Measurements from ENCODE around the gene MVD.

DNA sequence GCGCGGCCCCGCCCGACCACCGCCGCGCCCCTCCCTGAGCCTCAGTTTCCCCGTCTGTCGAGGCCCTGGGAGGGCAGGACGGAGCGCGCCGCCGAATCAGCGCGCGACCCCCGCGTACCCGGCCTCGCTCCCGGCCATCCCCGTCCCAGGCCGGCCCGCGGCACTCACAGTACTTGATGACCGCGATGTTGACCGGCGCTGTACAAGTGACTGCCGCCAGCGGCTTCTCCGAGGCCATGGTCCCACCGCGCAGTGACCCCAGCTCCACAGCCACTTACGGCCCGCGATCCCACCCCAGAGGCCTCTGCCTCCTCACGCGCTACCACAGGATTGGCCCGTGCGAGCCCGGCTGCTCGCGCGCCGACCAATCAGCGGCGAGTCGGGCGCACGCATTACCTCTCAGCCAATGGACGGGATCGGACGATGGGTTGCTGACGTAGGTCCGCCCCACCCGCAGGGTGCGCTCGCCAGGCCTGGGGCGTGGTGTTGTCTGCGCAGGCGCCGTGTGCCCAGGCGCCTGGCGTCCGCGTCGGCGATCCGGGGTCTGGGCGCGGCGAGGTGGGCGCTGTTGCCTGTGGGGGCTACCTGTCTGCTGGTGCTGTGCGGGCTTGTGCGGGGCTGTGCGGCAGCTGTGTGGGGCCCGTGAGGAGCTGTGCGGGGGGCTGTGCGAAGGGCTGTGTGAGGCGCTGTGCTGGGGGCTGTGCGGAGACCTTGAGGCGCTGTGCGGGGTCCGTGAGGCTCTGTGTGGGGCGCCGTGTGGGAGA lies at the start of gene MVD:
- TF ChIP-seq MXI1 (IDR thresholded peaks at IDR 0.05; ENCODE audit: borderline replicate concordance, low read depth, low read length) (peak; percentile 29; the same call in 1 of the 2 replicates), POLR2A (IDR thresholded peaks at IDR 0.05; ENCODE audit: low read depth, low read length) (peak; percentile 92), RFX5 (IDR thresholded peaks at IDR 0.05; ENCODE audit: low read depth, low read length) (peak; percentile 69), BHLHE40 (IDR thresholded peaks at IDR 0.05; ENCODE audit: low read depth, low read length) (0 out of 2 replicates have a peak, but pooled peaks have one; percentile 38), CEBPB (IDR thresholded peaks at IDR 0.05; ENCODE audit: low read depth, low read length) (no peak), RCOR1 (IDR thresholded peaks at IDR 0.05; ENCODE audit: insufficient replicate concordance, low read length) (no peak), FOS (IDR thresholded peaks at IDR 0.05; ENCODE audit: low read depth, low read length) (peak; percentile 56; the same call in 1 of the 2 replicates), RAD21 (IDR thresholded peaks at IDR 0.05; ENCODE audit: low read length) (no peak), MAFK (IDR thresholded peaks at IDR 0.05; ENCODE audit: low read depth, low read length) (no peak)
- TF ChIP-seq, protein P1, sequence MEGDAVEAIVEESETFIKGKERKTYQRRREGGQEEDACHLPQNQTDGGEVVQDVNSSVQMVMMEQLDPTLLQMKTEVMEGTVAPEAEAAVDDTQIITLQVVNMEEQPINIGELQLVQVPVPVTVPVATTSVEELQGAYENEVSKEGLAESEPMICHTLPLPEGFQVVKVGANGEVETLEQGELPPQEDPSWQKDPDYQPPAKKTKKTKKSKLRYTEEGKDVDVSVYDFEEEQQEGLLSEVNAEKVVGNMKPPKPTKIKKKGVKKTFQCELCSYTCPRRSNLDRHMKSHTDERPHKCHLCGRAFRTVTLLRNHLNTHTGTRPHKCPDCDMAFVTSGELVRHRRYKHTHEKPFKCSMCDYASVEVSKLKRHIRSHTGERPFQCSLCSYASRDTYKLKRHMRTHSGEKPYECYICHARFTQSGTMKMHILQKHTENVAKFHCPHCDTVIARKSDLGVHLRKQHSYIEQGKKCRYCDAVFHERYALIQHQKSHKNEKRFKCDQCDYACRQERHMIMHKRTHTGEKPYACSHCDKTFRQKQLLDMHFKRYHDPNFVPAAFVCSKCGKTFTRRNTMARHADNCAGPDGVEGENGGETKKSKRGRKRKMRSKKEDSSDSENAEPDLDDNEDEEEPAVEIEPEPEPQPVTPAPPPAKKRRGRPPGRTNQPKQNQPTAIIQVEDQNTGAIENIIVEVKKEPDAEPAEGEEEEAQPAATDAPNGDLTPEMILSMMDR (conservative IDR thresholded peaks at IDR 0.05; ENCODE audit: low read depth, low read length): 0 out of 2 replicates have a peak, but pooled peaks have one; percentile 9
- TF ChIP-seq, protein P2, sequence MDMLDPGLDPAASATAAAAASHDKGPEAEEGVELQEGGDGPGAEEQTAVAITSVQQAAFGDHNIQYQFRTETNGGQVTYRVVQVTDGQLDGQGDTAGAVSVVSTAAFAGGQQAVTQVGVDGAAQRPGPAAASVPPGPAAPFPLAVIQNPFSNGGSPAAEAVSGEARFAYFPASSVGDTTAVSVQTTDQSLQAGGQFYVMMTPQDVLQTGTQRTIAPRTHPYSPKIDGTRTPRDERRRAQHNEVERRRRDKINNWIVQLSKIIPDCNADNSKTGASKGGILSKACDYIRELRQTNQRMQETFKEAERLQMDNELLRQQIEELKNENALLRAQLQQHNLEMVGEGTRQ (IDR thresholded peaks at IDR 0.05; ENCODE audit: low read depth, low read length): peak; percentile 71
